ENCODE measurements around the gene TSC22D1. TPM values are rescaled to one million over a fixed set of nuclear protein-coding genes. Genes with fewer than 3 reads are reported as not detected.

Gene TSC22D1
- total RNA-seq = 146 and 153 TPM in 2 replicates
- long read RNA-seq, full-length matches to known transcripts = 287 of 292 reads
- long read RNA-seq, partial matches to known transcripts = 0 of 292 reads
- long read RNA-seq, other reads (novel, unspliced or antisense) = 5 of 292 reads

DNA sequence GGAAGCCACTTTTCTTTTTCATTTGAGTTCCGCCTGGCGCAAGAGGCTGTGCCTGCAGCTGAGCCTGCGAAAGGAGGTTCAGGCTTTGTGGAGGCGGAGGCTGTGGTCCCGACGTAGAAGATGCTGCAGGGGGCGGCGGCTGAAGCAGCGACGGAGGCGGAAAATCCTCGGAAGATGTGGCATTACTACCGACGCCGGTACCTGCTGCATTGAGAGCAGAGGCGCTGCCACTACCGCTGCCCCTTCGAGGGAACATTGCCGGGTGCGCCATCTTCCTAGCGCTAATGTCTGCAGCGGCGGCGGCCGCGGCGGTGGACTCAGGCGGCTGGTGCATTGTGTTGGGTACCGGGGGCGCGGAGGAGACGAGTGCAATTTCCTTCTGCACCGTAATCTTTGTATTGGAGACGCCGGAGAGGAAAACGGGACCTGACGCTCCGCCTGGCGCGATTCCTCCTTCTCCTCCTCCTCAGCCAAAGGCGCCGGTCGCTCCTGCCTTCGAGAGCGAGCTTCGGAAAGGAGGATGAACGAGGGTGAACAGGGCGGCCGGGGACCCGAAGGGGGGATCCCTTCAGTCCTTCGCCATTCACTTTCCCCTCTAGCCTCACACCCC is at the start of gene TSC22D1:
Gene TSC22D1 (minus strand): TSS at position 590 of the 610 bp plus-strand sequence. CDS start 256 bp downstream, at position 334.
- H3K9me3 Mint-ChIP-seq (ENCODE audit: low read depth) = no peaks in the 10 kb centered on the region
- H3K27ac Mint-ChIP-seq = peak within 1 kb of the TSS; percentile 93
- peak; percentile 23 for DNase-seq (ENCODE audit: low spot score, unreplicated experiment)
- H3K27me3 Mint-ChIP-seq = no peaks in the 10 kb centered on the region
- H3K4me1 Mint-ChIP-seq (ENCODE audit: low read depth) = peaks cover 54% of the 10 kb centered on the region
- peak within 1 kb of the TSS; percentile 96 for H3K4me3 Mint-ChIP-seq (ENCODE audit: low read depth)
- peaks cover 10% of the 10 kb centered on the region for H3K36me3 Mint-ChIP-seq (ENCODE audit: insufficient read depth)
- TF ChIP-seq, protein P1, sequence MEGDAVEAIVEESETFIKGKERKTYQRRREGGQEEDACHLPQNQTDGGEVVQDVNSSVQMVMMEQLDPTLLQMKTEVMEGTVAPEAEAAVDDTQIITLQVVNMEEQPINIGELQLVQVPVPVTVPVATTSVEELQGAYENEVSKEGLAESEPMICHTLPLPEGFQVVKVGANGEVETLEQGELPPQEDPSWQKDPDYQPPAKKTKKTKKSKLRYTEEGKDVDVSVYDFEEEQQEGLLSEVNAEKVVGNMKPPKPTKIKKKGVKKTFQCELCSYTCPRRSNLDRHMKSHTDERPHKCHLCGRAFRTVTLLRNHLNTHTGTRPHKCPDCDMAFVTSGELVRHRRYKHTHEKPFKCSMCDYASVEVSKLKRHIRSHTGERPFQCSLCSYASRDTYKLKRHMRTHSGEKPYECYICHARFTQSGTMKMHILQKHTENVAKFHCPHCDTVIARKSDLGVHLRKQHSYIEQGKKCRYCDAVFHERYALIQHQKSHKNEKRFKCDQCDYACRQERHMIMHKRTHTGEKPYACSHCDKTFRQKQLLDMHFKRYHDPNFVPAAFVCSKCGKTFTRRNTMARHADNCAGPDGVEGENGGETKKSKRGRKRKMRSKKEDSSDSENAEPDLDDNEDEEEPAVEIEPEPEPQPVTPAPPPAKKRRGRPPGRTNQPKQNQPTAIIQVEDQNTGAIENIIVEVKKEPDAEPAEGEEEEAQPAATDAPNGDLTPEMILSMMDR (IDR thresholded peaks at IDR 0.05; ENCODE audit: unreplicated experiment) = no peak

DNA sequence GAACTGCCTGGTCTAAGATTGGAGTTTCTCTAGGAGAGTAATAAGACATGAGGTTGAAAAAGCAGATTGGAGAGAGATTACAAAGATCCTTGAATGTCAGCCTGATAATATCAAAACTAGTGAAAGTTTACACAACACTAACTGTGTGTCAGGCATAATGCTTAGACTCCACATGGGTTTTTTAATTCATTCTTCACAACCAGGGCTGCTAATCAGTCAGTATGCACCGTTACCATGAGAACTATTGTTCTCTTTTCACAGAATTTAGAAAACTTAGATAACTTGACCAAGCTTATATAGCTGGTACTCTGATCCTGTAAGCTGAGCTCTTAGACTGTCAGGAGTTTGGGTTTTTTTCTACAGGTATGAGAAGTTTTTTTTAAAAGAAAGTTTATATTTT is 46.6 kb upstream of the TSC22D1 start:
- Mint-ChIP-seq H3K9me3 (ENCODE audit: low read depth) (peaks cover 9% of the 10 kb centered on the region), H3K4me3 (ENCODE audit: low read depth) (no peak overlapping the region), H3K27me3 (no peaks in the 10 kb centered on the region), H3K36me3 (ENCODE audit: insufficient read depth) (peaks cover 1% of the 10 kb centered on the region), H3K4me1 (ENCODE audit: low read depth) (peaks cover 9% of the 10 kb centered on the region), H3K27ac (no peak overlapping the region)
- TF ChIP-seq, protein P1 (IDR thresholded peaks at IDR 0.05; ENCODE audit: unreplicated experiment) = no peak
- no peak for DNase-seq (ENCODE audit: low spot score, unreplicated experiment)

DNA sequence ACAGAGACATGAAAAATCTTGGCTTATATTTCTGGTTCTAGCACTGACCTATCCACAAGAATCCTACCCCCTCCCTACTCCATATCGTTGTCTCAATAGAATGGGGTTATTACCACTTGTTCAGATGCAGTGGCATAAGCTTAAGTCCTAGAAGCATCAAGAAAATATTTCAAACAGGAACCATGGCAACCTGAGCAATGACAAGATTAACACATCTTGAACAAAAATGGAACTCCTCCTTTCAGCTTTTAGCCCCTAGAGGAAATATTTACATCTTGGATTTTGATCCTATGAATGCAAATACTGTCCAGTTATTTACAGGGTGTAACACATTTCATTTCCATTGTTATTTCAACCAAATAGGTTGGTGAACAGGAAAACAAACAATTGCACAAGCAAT is 46.1 kb upstream of the TSC22D1 start:
- H3K4me3 Mint-ChIP-seq (ENCODE audit: low read depth) = no peak overlapping the region
- peaks cover 9% of the 10 kb centered on the region for H3K9me3 Mint-ChIP-seq (ENCODE audit: low read depth)
- H3K27ac Mint-ChIP-seq = no peak overlapping the region
- H3K36me3 Mint-ChIP-seq (ENCODE audit: insufficient read depth) = peaks cover 1% of the 10 kb centered on the region
- H3K27me3 Mint-ChIP-seq = no peaks in the 10 kb centered on the region
- TF ChIP-seq, protein P1 (IDR thresholded peaks at IDR 0.05; ENCODE audit: unreplicated experiment) = no peak
- DNase-seq (ENCODE audit: low spot score, unreplicated experiment) = no peak
- H3K4me1 Mint-ChIP-seq (ENCODE audit: low read depth) = peaks cover 9% of the 10 kb centered on the region

DNA sequence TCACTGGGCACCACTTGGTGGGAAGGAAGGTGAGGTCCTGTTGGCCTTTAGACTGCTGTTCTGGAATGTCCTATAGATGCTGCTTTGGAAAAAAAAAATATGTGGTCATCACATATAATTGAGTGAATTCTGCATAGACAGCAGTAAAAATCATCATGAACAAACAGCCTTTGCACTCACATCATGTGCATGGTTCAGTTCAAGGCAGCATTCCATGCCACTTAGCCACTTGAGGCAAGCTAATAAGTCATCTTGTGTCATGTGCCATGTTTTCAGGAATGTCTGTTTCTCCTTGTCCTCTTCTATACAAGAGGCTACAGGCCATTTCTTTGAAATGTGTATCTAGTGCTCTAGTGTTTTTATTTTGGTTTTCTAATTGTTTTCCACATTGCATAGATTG is 43.9 kb upstream of the TSC22D1 start:
- Mint-ChIP-seq H3K36me3 (ENCODE audit: insufficient read depth) (no peaks in the 10 kb centered on the region), H3K4me3 (ENCODE audit: low read depth) (no peak overlapping the region)
- TF ChIP-seq, protein P1 (IDR thresholded peaks at IDR 0.05; ENCODE audit: unreplicated experiment) = no peak

DNA sequence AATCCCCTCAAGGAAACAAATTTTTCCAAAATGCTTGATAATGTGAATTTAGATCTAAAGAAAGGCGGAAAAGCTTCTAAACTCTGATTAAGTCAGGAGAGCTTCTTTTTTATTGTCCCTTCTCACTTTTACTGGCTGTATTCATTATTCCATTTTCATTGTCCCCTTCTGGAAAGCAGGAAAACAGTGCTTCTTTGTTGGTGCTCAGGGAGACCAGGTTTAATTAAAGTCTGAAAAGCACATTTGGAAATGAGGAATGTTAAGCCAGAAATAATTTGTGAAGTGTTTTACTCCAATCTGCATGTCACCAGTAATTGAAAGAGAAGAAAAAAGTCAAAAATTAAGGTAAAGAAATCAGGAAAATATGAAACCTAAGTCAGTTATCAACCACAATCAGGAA is 43.5 kb upstream of the TSC22D1 start:
- Mint-ChIP-seq H3K9me3 (ENCODE audit: low read depth) (no peaks in the 10 kb centered on the region), H3K36me3 (ENCODE audit: insufficient read depth) (no peaks in the 10 kb centered on the region), H3K4me3 (ENCODE audit: low read depth) (no peak overlapping the region), H3K27ac (no peak overlapping the region), H3K4me1 (ENCODE audit: low read depth) (peaks cover 8% of the 10 kb centered on the region), H3K27me3 (no peaks in the 10 kb centered on the region)
- TF ChIP-seq, protein P1 (IDR thresholded peaks at IDR 0.05; ENCODE audit: unreplicated experiment) = no peak
- no peak for DNase-seq (ENCODE audit: low spot score, unreplicated experiment)

More for the DNA sequence above, 43.9 kb upstream of the TSC22D1 start:
- Mint-ChIP-seq H3K27ac (no peak overlapping the region), H3K9me3 (ENCODE audit: low read depth) (no peaks in the 10 kb centered on the region), H3K4me1 (ENCODE audit: low read depth) (peaks cover 8% of the 10 kb centered on the region), H3K27me3 (no peaks in the 10 kb centered on the region)
- DNase-seq (ENCODE audit: low spot score, unreplicated experiment) = no peak

Measured in progenitor cell of endocrine pancreas (in vitro differentiated cells).